ENCODE results near the gene MRPL27. TPM values are rescaled to one million over a fixed set of nuclear protein-coding genes. Genes with fewer than 3 reads are reported as not detected.

Gene MRPL27
- total and polyA plus RNA-seq, 2 of the 4 experiments (the other 2 are of a cell fraction): 176 to 202 TPM

DNA sequence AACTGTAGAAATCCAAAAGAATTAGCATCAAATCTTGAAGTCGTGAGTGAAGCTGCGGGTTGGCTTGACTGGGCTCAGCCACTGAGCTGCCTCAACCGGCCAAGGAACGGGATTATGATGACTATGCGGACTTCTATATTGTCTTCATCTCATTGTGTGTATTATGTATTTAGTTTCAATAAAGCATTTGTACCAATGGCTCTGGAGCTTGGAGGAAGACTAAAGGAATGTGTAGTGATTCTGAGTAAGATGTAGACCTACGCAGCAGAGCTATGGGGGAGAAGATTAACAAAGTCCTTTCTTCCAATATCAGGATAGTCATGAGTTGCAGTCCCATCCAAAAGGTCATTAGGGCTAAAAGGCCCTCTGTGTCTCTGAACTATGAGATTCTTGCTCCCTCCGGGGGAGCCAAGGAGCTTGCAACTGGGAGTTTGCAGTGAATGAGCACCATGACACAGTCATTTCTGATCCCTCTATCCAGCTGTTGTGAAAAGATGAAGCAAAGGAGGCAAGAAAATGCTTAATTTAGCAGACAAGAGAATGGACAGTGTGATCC, 8.4 kb upstream of the MRPL27 start:
- Histone ChIP-seq H4K8ac (ENCODE audit: low read depth in 2 of 2, low read length in 2 of 2) (no peak overlapping the region), H3K9me3 (ENCODE audit: control insufficient read depth, insufficient read depth, low read length) (no peaks in the 10 kb centered on the region), H2AK5ac (ENCODE audit: low read depth, low read length) (no peak overlapping the region), H2AFZ (replicated peaks; ENCODE audit: low read length, poor library complexity) (no peak overlapping the region), H3K79me1 (ENCODE audit: low read depth in 1 of 2, low read length in 2 of 2) (peaks cover 16 to 35% of the 10 kb centered on the region in 2 experiments; a peak in 3 of 4 replicates), H2BK15ac (ENCODE audit: low read depth, low read length) (no peak overlapping the region), H3K4me2 (ENCODE audit: low read depth, low read length) (no peak overlapping the region), H4K20me1 (ENCODE audit: insufficient read depth, low read length) (peaks cover 30% of the 10 kb centered on the region), H4K91ac (ENCODE audit: insufficient read depth, low read depth, low read length) (no peak overlapping the region), H3K27me3 (ENCODE audit: control insufficient read depth, insufficient read depth, low read length) (no peaks in the 10 kb centered on the region), H3K23ac (ENCODE audit: low read depth, low read length) (no peak overlapping the region), H3K9me1 (ENCODE audit: insufficient read depth, low read length) (no peaks in the 10 kb centered on the region), H2BK5ac (ENCODE audit: low read depth, low read length, poor library complexity, severe bottlenecking) (no peak overlapping the region), H3K56ac (ENCODE audit: extremely low read depth, insufficient read depth, low read length) (no peak overlapping the region), H2BK20ac (ENCODE audit: low read depth, low read length) (no peak overlapping the region), H3K9ac (ENCODE audit: low read depth, low read length) (no peak overlapping the region), H3K27ac (ENCODE audit: insufficient read depth, low read length) (no peak overlapping the region), H4K5ac (ENCODE audit: low read depth, low read length) (no peak overlapping the region), H2BK120ac (ENCODE audit: low read depth, low read length) (no peak overlapping the region), H3K18ac (ENCODE audit: low read depth, low read length) (no peak overlapping the region), H3K36me3 (ENCODE audit: control insufficient read depth, insufficient read depth, low read length) (peaks cover 56% of the 10 kb centered on the region), H3K4me3 (ENCODE audit: insufficient read depth, low read depth, low read length) (no peak overlapping the region), H3K4me1 (ENCODE audit: control insufficient read depth, insufficient read depth, low read length) (no peaks in the 10 kb centered on the region), H3K14ac (replicated peaks; ENCODE audit: low read depth, low read length) (no peak overlapping the region), H2AK9ac (replicated peaks; ENCODE audit: low read depth, low read length, poor library complexity) (no peak overlapping the region), H3K4ac (ENCODE audit: low read depth, low read length) (no peak overlapping the region)
- DNase-seq (no peak), ATAC-seq (ENCODE audit: low read depth) (no peak)
- 100% methylated on average over 1 of the region's 7 CpGs; no CpG with 5 or more reads in 1 of the 2 experiments for WGBS, 2 experiments (ENCODE audit: extremely low coverage in 2 of 2, insufficient read length in 1 of 2)
- BruUV-seq (replicated peaks): no TSS peak
- TF ChIP-seq MAZ (IDR thresholded peaks at IDR 0.05; ENCODE audit: borderline replicate concordance, low read depth, low read length): no peak
- TF ChIP-seq FOS (IDR thresholded peaks at IDR 0.05; ENCODE audit: low read depth, low read length): no peak
- TF ChIP-seq, protein P1, sequence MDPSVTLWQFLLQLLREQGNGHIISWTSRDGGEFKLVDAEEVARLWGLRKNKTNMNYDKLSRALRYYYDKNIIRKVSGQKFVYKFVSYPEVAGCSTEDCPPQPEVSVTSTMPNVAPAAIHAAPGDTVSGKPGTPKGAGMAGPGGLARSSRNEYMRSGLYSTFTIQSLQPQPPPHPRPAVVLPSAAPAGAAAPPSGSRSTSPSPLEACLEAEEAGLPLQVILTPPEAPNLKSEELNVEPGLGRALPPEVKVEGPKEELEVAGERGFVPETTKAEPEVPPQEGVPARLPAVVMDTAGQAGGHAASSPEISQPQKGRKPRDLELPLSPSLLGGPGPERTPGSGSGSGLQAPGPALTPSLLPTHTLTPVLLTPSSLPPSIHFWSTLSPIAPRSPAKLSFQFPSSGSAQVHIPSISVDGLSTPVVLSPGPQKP (IDR thresholded peaks at IDR 0.05; ENCODE audit: borderline replicate concordance, low read depth, low read length): no peak
- TF ChIP-seq MAFK (IDR thresholded peaks at IDR 0.05; ENCODE audit: low read depth, low read length): no peak
- TF ChIP-seq POLR2A (IDR thresholded peaks at IDR 0.05; ENCODE audit: low read depth, low read length): no peak
- no peak for TF ChIP-seq CEBPB (IDR thresholded peaks at IDR 0.05; ENCODE audit: low read depth, low read length)
- no peak for TF ChIP-seq CHD1 (IDR thresholded peaks at IDR 0.05; ENCODE audit: low read depth, low read length)
- TF ChIP-seq, protein P2, sequence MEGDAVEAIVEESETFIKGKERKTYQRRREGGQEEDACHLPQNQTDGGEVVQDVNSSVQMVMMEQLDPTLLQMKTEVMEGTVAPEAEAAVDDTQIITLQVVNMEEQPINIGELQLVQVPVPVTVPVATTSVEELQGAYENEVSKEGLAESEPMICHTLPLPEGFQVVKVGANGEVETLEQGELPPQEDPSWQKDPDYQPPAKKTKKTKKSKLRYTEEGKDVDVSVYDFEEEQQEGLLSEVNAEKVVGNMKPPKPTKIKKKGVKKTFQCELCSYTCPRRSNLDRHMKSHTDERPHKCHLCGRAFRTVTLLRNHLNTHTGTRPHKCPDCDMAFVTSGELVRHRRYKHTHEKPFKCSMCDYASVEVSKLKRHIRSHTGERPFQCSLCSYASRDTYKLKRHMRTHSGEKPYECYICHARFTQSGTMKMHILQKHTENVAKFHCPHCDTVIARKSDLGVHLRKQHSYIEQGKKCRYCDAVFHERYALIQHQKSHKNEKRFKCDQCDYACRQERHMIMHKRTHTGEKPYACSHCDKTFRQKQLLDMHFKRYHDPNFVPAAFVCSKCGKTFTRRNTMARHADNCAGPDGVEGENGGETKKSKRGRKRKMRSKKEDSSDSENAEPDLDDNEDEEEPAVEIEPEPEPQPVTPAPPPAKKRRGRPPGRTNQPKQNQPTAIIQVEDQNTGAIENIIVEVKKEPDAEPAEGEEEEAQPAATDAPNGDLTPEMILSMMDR (conservative IDR thresholded peaks at IDR 0.05; ENCODE audit: low read depth, low read length): no peak
- dilution Hi-C loops (cut with HindIII; ENCODE audit: low sequenced_read_pairs, unreplicated experiment): no loop called here
- intact Hi-C loops (cut with micrococcal nuclease): no loop called here
- POLR2A ChIA-PET (ENCODE audit: unreplicated experiment): no interaction called here
- in situ Hi-C loops (cut with MboI; ENCODE audit: low sequenced_read_pairs): no loop called here
- CTCF ChIA-PET: no interaction called here
